ENCODE results near the gene GPSM1.

GPSM1 gene

GRCh38 chr9:136292026-136292538 is 35.3 kb upstream of the GPSM1 start:
- no peak for DNase-seq

- peak; percentile 16 for DNase-seq
Observed at GRCh38 chr9:136292591-136293448, 34.5 kb upstream of the GPSM1 start.

GRCh38 chr9:136293476-136294077 is 33.8 kb upstream of the GPSM1 start:
- no peak for DNase-seq

DNA sequence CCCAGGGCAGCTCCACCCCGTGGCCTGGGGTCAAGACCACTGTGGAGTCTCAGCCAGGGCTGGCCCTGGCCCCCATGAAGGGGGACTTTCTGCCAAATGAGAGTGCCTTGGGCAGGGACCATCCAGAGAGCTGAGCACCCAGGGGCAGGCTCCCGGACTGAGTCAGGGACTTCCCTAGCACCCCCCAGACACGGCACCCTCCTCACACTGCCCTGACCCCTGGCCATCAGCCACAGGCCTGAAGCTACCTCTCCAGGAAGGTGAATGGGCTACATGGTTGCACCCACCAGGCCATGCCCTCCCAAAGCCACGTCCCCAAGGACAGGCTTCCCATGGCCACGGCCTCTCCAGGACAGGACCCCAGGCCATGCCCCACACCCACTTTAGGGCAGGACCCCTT is 32.9 kb upstream of the GPSM1 start:
- DNase-seq, result no peak

GRCh38 chr9:136295055-136295454 is 32.3 kb upstream of the GPSM1 start:
- no peak for DNase-seq

DNA sequence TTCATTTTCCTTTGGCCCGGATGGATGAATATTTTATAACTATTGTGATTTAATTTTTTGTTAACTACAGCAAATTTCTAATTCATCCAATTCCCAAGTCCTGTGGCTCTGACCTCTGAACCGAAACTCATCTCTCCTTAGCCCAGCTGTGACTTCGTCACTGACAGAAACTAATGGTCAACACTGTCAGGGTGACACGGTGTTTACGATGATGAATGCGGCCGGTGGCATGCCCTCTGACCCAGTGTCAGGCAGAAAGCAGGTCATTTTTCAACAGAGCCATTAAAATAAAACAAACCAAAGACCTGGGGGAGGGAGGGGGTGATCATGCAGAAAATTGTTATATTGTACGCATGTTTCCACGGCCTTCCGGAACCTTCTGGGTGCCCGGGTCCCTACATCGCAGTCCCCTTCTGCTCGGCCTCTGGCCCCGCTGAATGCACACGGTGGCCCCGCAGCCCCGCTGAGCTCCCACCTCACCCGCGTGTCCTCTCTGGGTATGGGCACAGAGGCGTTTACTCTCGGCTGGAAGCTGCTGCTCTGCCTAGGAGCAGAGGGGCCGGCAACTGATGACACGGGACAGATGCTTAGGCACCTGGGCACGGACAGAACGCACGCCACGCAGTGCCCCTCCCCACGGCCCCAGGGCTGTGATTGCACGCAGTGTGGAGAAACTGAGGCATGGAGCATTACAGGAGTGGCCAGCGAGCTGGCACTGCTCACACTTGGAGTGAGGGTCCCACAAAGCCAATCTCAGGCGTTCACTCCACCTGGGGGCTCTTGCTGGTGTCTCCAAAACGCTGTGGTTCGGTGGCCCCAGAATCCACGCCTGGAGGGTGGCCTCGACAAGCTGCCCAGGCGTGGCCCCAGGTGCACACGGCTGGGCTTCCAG is 31.6 kb upstream of the GPSM1 start:
- no peak for DNase-seq

DNA sequence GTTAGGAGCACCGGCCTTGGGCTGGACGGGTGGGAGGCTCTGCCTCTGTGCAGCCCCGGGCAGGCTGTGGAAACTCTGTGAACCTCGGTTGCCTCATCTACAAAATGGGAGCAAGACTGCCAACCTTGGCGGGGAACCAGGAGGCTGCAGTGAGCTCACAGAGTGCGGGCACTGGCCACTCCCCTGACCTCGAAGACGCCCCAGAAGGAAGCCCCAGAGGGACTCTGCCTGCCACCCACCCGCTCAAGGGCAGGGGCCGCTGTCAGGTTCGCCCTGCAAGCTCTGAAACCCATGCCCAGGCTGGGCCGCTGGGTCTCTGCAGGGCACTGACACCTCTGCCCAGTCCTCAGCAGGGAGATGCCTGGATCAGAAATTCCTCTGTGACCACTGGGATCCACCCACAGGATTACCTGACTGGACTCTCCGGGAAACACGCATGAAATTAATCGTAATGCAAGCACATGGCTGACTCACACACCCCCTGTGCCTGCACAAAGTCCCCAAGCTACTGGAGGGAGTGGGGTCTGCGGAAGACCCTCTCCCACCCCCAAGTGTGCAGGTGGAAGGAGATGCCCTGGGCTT is 30.8 kb upstream of the GPSM1 start:
- DNase-seq, result no peak

DNA sequence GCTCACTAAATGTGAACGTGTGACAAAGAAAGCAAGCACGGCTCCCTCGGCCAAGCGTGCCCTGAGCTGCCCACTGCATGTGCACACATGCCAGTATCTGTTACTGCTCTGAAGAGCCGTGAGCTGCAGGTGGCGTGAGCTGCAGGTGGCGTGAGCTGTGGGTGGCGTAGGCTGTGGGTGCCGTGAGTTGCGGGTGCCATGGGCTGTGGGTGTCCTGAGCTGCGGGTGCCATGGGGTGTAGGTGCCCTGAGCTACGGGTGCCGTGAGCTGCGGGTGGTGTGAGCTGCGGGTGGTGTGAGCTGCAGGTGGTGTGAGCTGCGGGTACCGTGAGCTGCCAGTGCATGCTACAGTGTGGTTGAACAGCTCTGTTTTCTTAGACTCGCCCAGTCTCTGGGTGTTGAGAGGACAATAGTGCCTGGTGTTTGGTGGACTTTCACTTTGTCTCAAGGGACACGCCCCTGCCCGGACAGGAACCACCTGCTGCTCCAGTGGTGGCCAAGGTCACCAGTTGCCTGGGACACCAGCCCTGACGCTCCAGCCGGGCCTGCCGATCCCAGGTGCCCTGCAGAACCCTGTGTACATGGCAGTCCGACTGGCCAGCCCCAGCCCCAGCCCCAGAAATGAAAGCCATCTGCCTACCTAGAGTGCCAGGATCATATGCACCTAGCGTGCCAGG is 30.2 kb upstream of the GPSM1 start:
- DNase-seq, result no peak

DNA sequence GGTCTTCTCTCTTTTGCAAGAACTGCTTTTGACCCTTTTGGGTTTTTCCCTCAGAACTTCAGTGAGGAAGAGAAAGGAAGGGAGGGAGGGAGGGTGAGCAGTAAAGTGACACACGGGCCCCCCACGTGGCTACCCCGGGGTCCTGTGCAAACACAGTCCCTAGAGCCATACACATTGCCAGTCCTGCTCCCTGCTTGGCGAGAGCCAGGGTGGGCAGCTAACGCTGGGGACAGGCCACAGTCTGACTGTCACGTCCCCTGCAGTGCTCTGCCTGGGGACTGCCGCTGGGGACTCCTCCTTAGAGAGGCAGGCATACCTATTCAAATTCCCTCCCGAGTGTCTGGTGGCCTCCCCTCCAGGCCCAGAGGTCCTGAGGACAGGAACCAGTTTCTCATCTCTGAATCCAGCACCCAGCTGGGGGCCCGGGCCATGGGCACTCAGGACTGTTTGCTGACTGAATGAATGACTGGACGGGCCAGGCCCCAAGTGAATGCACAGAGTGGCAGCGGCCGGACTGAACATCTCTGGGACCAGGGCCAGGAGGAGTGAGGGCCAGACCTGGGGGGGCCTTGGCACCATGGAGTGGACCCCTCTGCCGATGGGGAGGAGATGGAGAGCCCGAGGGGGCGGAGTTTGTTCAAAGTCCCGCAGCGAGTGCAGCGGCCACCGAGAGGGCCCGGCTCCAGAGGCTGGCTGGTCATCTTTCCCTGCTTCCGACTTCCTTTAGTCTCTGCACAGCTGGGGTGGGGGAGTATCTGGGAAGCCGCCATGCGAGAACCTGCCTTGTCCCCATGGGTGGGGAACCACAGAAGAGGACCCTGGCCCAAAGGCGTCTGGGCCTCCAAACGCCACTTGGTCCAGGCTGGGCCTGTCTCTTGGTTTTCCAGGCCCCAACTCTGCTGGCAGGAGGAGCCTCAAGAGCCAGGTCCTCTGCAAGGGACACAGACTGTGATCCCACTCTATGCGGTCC is 29.3 kb upstream of the GPSM1 start:
- DNase-seq, result no peak

DNA sequence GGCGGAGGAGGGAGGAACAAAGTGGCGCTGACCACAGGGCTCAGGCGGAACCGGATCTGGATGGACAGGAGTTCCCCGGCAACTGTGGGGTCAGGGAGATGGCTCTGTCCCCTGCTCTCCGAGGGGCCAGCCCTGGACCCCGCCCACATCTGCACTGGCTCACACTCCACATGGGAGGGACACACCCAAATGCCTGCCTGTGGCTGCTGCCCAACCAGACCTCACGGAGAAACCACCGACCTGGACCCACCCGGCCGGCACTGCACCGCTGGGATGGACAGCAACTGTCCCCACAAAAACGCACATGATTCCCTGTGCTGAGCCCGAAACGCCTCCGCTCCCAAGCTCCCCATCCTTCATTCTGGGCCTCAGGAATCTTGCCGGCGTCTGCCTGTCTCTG is 28.2 kb upstream of the GPSM1 start:
- no peak for DNase-seq

DNA sequence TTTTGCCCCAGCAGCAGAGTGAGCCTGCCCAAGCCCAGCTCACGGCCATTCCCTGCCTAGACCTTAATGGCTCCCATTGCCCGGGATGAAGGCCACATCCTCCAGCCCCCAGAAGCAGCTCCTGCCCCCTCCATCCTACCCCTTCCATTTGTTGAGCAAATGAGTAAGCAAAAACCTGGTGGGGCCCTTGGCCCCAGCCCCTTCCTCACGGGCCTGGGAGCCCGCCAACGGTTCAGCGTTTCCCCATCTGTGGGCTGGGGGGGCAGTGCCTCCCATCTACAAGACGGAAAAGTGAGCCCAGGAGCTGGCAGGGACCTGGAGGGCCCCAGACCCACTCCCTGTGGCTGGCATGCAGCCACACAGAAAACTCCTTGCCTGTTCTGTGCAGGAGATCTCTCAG is 27.8 kb upstream of the GPSM1 start:
- DNase-seq, result no peak

DNA sequence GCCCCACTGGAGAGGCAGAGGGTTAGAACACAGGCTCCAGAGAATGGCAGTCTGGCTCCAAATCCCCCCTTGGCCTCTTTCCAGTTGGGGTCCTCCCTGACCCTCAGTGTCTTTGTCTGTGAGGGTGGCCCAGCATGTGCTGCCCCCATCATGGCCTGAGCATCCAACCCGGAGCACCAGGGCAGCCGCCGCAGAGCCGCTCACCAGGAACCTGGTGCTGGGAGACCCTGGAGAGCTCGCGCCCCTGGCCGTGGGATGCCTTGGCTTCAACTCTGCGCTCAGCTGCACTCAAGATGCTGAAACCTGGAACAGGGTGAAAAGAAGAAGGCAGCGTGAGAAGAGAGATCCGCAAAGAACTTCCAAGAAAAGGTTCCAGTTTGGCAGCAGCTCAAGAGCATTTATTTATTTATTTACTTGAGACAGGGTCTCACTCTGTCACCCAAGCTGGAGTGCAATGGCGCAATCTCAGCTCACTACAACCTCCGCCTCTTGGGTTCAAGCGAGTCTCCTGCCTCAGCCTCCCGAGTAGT is 27.3 kb upstream of the GPSM1 start:
- DNase-seq, result no peak

- DNase-seq, result no peak
Observed at GRCh38 chr9:136300866-136301265, 26.5 kb upstream of the GPSM1 start.

DNA sequence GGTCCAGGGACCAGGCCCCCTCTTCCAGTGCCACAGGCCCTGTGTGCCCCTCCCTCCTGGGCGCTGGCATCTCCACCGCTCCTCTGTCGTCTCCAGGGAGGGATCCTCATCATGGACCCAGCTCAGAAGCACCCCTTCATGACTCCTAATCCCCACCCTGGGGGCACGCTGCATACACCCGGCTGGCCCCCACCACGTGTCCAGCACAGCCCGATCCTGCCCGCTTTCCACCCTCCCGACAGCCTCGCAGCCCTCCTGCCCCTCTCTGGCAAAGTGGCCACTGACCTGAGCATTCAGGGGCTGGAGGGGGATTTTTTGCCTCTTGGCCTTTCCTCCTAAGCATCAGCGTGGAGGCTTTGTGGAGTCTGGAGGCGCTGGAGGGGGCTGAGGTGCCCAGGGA is 24.8 kb upstream of the GPSM1 start:
- DNase-seq, result no peak

DNA sequence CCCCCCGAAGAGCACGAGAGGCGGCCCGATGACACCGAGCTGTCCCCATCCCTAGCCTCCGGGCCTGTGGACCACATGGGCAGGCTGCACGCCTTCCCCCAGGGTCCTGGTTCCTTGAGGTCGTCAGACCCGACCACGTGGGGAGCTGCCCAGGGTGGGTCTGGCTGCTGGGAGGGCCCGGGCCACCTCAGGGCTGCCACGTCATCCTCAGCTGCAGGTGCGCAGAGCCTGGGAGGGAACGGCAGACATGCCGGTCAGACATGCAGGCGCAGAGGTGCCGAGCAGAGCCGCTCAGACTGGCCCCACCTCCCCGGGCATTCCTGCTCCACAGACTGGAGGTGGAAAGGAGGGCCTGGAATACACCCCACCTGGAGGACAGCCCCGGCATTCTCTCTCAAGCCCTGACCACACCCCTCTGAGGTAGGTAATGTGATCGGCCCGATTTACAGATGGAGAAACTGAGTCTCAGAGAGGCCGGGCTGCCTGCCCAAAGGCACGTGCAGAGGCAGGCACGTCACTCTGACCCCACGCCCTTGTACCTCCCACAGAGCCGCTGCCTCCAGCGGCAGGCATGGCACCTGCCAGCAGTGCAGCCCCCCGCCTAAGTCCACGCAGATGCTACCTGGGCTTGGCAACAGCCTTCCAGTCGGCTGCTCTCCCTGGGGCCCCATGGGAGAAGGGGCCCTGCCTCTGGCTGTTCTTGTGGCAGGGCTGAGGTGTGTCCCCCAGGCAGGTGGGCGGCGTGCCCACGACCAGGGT is 24.1 kb upstream of the GPSM1 start:
- DNase-seq, result no peak

DNA sequence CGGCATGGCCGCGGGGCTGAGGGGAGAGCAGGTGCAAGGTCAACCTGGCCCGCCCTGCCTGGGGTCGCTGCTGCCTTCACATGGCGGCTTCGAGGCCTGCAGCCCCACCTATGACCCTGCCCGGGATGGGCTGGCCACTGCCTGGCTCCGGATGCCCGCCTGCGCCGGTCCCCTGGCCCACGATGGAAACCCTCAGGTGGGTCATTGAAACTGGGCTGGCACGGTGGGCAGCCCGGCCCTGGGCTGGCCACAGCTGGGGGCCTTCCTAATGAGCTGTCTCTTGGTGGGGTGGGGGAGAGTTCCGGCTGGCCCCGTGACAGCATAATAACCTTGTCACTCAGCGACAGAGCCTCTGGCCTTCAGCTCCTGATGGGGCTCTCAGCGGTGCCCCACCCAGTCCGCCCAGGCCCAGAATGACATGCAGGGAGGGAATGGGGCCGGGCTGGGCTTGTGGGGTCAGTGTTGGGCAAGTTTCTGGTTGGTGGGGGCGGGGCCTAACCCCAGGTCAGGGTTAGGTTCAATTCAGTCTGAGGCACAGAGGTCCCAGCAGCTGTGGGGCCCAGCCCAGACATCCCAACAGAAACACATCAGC is 23.4 kb upstream of the GPSM1 start, which contains the start of gene CCDC187:
Gene CCDC187 (minus strand): TSS at position 270 of the 592 bp plus-strand sequence. CDS start 264 bp downstream, at position 6.
- DNase-seq, result no peak

DNA sequence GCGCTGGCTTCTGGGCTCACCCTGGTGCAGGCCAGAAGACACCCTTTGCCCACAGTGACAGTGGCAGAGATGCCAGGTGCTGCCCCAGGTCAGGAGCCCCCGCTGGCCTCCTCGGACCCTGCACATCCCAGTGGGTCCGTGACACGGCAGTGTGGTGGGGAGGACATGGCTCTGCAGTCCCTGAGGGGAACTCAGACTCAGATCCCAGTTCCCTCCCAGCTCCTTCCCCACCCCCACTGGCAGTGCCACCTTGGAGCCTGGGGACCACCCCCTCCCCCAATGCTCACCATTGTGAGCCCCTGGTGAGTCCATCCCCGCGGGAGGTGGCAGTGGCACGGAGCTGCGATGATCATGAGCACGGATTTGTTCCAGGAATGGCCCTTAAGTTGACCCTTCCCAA is 22.9 kb upstream of the GPSM1 start:
- DNase-seq, result no peak

GRCh38 chr9:136304981-136305380 is 22.4 kb upstream of the GPSM1 start:
- DNase-seq, result no peak

DNA sequence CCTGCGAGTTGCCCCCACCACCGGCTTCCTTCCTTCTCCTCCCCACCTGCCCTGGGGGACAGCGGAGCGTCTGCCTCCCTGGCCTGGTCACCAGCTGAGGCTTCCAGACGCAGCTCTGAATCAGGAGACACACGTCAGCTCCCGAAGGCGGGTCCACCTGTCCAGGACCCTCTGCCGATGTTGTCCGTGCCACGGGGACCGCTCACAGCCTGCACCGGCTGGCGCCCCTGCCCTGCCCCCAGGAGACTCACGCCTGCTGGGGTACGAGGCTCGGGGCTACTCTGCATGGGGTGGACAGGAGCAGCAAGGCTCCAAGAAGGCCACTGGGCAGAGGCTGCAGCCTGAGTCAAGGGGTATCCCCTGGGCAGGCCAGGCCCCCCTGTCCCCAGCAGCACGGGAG is 21.5 kb upstream of the GPSM1 start:
- no peak for DNase-seq
